RWPE2 (cell line): ENCODE data around the gene SAMD3.

Experiments used
- ATAC-seq: fragments of 200-7000 bp; cut with Tn5 transposase; 3 replicates; pipeline ENCODE4 v1.9.1; 2021; ENCODE audit warnings: low read depth
- DNase-seq: peaks from one replicate; pipeline ENCODE4 v3.0.0-alpha.2; 2020; ENCODE audit warnings: low spot score
- H3K27ac ChIP-seq: fragments of 450-650 bp; 2 replicates; pipeline ENCODE4 v1.5.1; 2017; ENCODE audit warnings: mild to moderate bottlenecking; ENCODE audit not compliant: poor library complexity, severe bottlenecking
- H3K27me3 ChIP-seq: fragments of 250-450 bp; sonication (Bioruptor Pico); 2 replicates; pipeline ENCODE4 v1.5.1; 2021; ENCODE audit warnings: mild to moderate bottlenecking, moderate library complexity; ENCODE audit not compliant: insufficient read depth, poor library complexity, severe bottlenecking
- H3K36me3 ChIP-seq: fragments of 250-450 bp; sonication (Bioruptor Pico); 2 replicates; pipeline ENCODE4 v1.5.1; 2020; ENCODE audit warnings: low read depth, mild to moderate bottlenecking, moderate library complexity
- H3K4me1 ChIP-seq: fragments of 250-450 bp; sonication (Bioruptor Pico); 2 replicates; pipeline ENCODE4 v1.5.1; 2021; ENCODE audit warnings: mild to moderate bottlenecking, moderate library complexity; ENCODE audit not compliant: insufficient read depth, poor library complexity, severe bottlenecking
- H3K4me3 ChIP-seq: fragments of 250-450 bp; sonication (Bioruptor Pico); 2 replicates; pipeline ENCODE4 v1.5.1; 2021; ENCODE audit warnings: mild to moderate bottlenecking, moderate library complexity; ENCODE audit not compliant: severe bottlenecking
- H3K9me3 ChIP-seq: fragments of 250-450 bp; sonication (Bioruptor Pico); 2 replicates; pipeline ENCODE4 v1.5.1; 2021; ENCODE audit warnings: mild to moderate bottlenecking, moderate library complexity; ENCODE audit not compliant: severe bottlenecking
- CTCF ChIP-seq: fragments of 450-650 bp; IDR thresholded peaks from one replicate; pipeline ENCODE4 v1.5.1; 2017; ENCODE audit warnings: mild to moderate bottlenecking, moderate library complexity; ENCODE audit not compliant: poor library complexity, severe bottlenecking

SAMD3 gene

GRCh38 chr6:130167655-130168054 lies 55.1 kb downstream of the SAMD3 start:
- TF ChIP-seq CTCF = no peak
- Histone ChIP-seq H3K27me3 (no peaks in the 10 kb centered on the region), H3K4me3 (no peak overlapping the region), H3K27ac (no peak overlapping the region), H3K4me1 (peaks cover 6% of the 10 kb centered on the region), H3K36me3 (no peaks in the 10 kb centered on the region), H3K9me3 (no peaks in the 10 kb centered on the region)
- ATAC-seq (peak; percentile 98), DNase-seq (no peak)

- Histone ChIP-seq H3K9me3 (no peaks in the 10 kb centered on the region), H3K36me3 (no peaks in the 10 kb centered on the region), H3K4me3 (no peak overlapping the region), H3K4me1 (peaks cover 6% of the 10 kb centered on the region), H3K27ac (no peak overlapping the region), H3K27me3 (no peaks in the 10 kb centered on the region)
- no peak for ATAC-seq
- no peak for TF ChIP-seq CTCF
- no peak for DNase-seq
These were observed 58.5 kb downstream of the SAMD3 start for GRCh38 chr6:130164251-130164650.

GRCh38 chr6:130163266-130163665 lies 59.5 kb downstream of the SAMD3 start:
- ATAC-seq = no peak
- Histone ChIP-seq H3K9me3 (no peaks in the 10 kb centered on the region), H3K27ac (no peak overlapping the region), H3K36me3 (no peaks in the 10 kb centered on the region), H3K4me3 (no peak overlapping the region), H3K27me3 (no peaks in the 10 kb centered on the region), H3K4me1 (peaks cover 4% of the 10 kb centered on the region)
- TF ChIP-seq CTCF = no peak
- DNase-seq = no peak

- Histone ChIP-seq H3K4me3 (no peak overlapping the region), H3K27ac (no peak overlapping the region), H3K27me3 (no peaks in the 10 kb centered on the region), H3K9me3 (no peaks in the 10 kb centered on the region), H3K36me3 (no peaks in the 10 kb centered on the region), H3K4me1 (peaks cover 2% of the 10 kb centered on the region)
- ATAC-seq = no peak
- no peak for DNase-seq
- no peak for TF ChIP-seq CTCF
These were observed 60.3 kb downstream of the SAMD3 start for GRCh38 chr6:130162421-130162820.

GRCh38 chr6:130161683-130162404 lies 60.9 kb downstream of the SAMD3 start:
- H3K9me3 ChIP-seq = no peaks in the 10 kb centered on the region
- H3K27ac ChIP-seq = no peak overlapping the region
- H3K4me1 ChIP-seq = no peaks in the 10 kb centered on the region
- DNase-seq (no peak), ATAC-seq (no peak)
- H3K27me3 ChIP-seq = no peaks in the 10 kb centered on the region
- TF ChIP-seq CTCF = no peak
- H3K36me3 ChIP-seq = no peaks in the 10 kb centered on the region
- H3K4me3 ChIP-seq = no peak overlapping the region
